ENCODE measurements around the gene FAM89B. TPM values are rescaled to one million over a fixed set of nuclear protein-coding genes. Genes with fewer than 3 reads are reported as not detected.

Gene FAM89B
- total RNA-seq, 1 donor from 2014 or later, result 104 TPM

GRCh38 chr11:65619281-65619928, 47.1 kb downstream of the FAM89B start:
- intact Hi-C loops (cut with DNase I), result loop anchor here (5.0 to 10.0 kb wide), 2 partner anchors 95 to 213 kb away; partner anchors contain the start of genes KAT5 and SNX32
- H3K4me1 ChIP-seq, result peaks cover 11 to 13% of the 10 kb centered on the region in 2 donors
- H3K27ac ChIP-seq, result no peak overlapping the region
- peaks cover 65 to 69% of the 10 kb centered on the region in 2 donors for H3K36me3 ChIP-seq
- no peak for DNase-seq (ENCODE audit: low spot score in 2 of 2)
- H3K27me3 ChIP-seq, result no peaks in the 10 kb centered on the region
- no peak overlapping the region for H3K4me3 ChIP-seq
- TF ChIP-seq CTCF (IDR thresholded peaks at IDR 0.05), result no peak
- no peaks in the 10 kb centered on the region for H3K9me3 ChIP-seq

- no peak for DNase-seq (ENCODE audit: low spot score in 2 of 2)
- Histone ChIP-seq H3K27ac (no peak overlapping the region), H3K27me3 (no peaks in the 10 kb centered on the region), H3K4me3 (no peak overlapping the region), H3K36me3 (peaks cover 76 to 81% of the 10 kb centered on the region in 2 donors), H3K4me1 (peaks cover 11 to 13% of the 10 kb centered on the region in 2 donors), H3K9me3 (no peaks in the 10 kb centered on the region)
- TF ChIP-seq CTCF (IDR thresholded peaks at IDR 0.05), result no peak
- intact Hi-C loops (cut with DNase I), result no loop called here
Measured at GRCh38 chr11:65620666-65621065, 48.3 kb downstream of the FAM89B start.

GRCh38 chr11:65621460-65621859, 49.1 kb downstream of the FAM89B start:
- peaks cover 7 to 10% of the 10 kb centered on the region in 2 donors for H3K4me1 ChIP-seq
- H3K27ac ChIP-seq, result no peak overlapping the region
- H3K9me3 ChIP-seq, result no peaks in the 10 kb centered on the region
- TF ChIP-seq CTCF (IDR thresholded peaks at IDR 0.05), result no peak
- H3K4me3 ChIP-seq, result no peak overlapping the region
- DNase-seq (ENCODE audit: low spot score in 2 of 2), result no peak
- no peaks in the 10 kb centered on the region for H3K27me3 ChIP-seq
- intact Hi-C loops (cut with DNase I), result no loop called here
- H3K36me3 ChIP-seq, result peaks cover 83 to 89% of the 10 kb centered on the region in 2 donors

GRCh38 chr11:65622011-65622410, 49.7 kb downstream of the FAM89B start:
- no peak overlapping the region for H3K4me3 ChIP-seq
- H3K27ac ChIP-seq, result no peak overlapping the region
- no peaks in the 10 kb centered on the region for H3K27me3 ChIP-seq
- peaks cover 1 to 5% of the 10 kb centered on the region in 2 donors for H3K4me1 ChIP-seq
- H3K36me3 ChIP-seq, result peaks cover 87 to 94% of the 10 kb centered on the region in 2 donors
- intact Hi-C loops (cut with DNase I), result no loop called here
- DNase-seq (ENCODE audit: low spot score in 2 of 2), result no peak
- no peaks in the 10 kb centered on the region for H3K9me3 ChIP-seq
- no peak for TF ChIP-seq CTCF (IDR thresholded peaks at IDR 0.05)

- Histone ChIP-seq H3K27ac (no peak overlapping the region), H3K27me3 (no peaks in the 10 kb centered on the region), H3K4me1 (no peaks in the 10 kb centered on the region), H3K9me3 (no peaks in the 10 kb centered on the region), H3K36me3 (peaks cover 87 to 94% of the 10 kb centered on the region in 2 donors), H3K4me3 (no peak overlapping the region)
- DNase-seq (ENCODE audit: low spot score in 2 of 2), result no peak
- intact Hi-C loops (cut with DNase I), result no loop called here
- TF ChIP-seq CTCF (IDR thresholded peaks at IDR 0.05), result no peak
Measured at GRCh38 chr11:65623177-65623576, 50.8 kb downstream of the FAM89B start.

Other genes with a start within 250 kb of the FAM89B start
- 70.9 TPM for gene DPF2, start 238.7 kb upstream of the FAM89B start, total RNA-seq
- not detected for gene TIGD3, start 217.8 kb upstream of the FAM89B start, total RNA-seq
- 11.4 TPM for gene SLC25A45, start 189.9 kb upstream of the FAM89B start, total RNA-seq
- gene FRMD8, start 185.9 kb upstream of the FAM89B start, total RNA-seq, result 99.3 TPM
- gene NEAT1, start 149.7 kb upstream of the FAM89B start, total RNA-seq, result 180 TPM
- gene MALAT1, start 73.5 kb upstream of the FAM89B start, total RNA-seq, result 8,553 TPM
- gene SCYL1, start 47.5 kb upstream of the FAM89B start, total RNA-seq, result 220 TPM
- gene LTBP3, start 14.2 kb upstream of the FAM89B start, total RNA-seq, result 702 TPM
- gene ZNRD2, start 2.1 kb upstream of the FAM89B start, total RNA-seq, result 157 TPM
- 418 TPM for gene EHBP1L1, start 3.5 kb downstream of the FAM89B start, total RNA-seq
- gene KCNK7, start 23.3 kb downstream of the FAM89B start, total RNA-seq, result not detected
- 121 TPM for gene MAP3K11, start 41.7 kb downstream of the FAM89B start, total RNA-seq
- gene PCNX3, start 43.2 kb downstream of the FAM89B start, total RNA-seq, result 181 TPM
- gene SIPA1, start 65.6 kb downstream of the FAM89B start, total RNA-seq, result 145 TPM
- 115 TPM for gene RELA, start 90.4 kb downstream of the FAM89B start, total RNA-seq
- 31.0 TPM for gene KAT5, start 139.7 kb downstream of the FAM89B start, total RNA-seq
- gene RNASEH2C, start 148.3 kb downstream of the FAM89B start, total RNA-seq, result 155 TPM
- 31.8 TPM for gene AP5B1, start 208.4 kb downstream of the FAM89B start, total RNA-seq
- gene OVOL1, start 214.5 kb downstream of the FAM89B start, total RNA-seq, result not detected

Data from ascending aorta (tissue), 2 donors.